ENCODE results near the gene ATP8B3.
A peak's percentile ranks its signal among the peaks of the same experiment; 100 is the strongest.

The ATP8B3 gene

GRCh38 chr19:1754636-1755466, 57.2 kb downstream of the ATP8B3 start:
- DNase-seq, result no peak

DNA sequence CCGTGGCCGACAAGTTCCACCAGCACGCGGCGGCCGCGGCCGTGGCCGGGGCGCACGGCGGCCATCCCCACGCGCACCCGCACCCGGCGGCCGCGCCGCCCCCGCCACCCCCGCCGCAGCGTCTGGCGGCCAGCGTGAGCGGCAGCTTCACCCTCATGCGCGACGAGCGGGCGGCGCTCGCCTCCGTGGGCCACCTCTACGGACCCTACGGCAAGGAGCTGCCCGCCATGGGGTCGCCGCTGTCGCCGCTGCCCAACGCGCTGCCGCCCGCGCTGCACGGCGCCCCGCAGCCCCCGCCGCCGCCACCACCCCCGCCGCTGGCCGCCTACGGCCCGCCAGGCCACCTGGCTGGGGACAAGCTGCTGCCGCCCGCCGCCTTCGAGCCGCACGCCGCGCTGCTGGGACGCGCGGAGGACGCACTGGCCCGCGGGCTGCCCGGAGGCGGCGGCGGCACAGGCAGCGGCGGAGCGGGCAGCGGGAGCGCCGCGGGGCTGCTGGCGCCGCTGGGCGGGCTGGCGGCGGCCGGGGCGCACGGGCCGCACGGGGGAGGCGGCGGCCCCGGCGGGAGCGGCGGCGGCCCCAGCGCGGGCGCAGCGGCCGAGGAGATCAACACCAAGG, 57.9 kb downstream of the ATP8B3 start:
- DNase-seq, result no peak

GRCh38 chr19:1752757-1753728, 59.0 kb downstream of the ATP8B3 start, which contains the start of gene ONECUT3:
Gene ONECUT3 (plus strand): TSS chr19:1753506. CDS start chr19:1753663, 157 bp downstream.
- no peak for DNase-seq

- peak; percentile 51 for DNase-seq
Observed at GRCh38 chr19:1752009-1752756, 59.9 kb downstream of the ATP8B3 start.

DNA sequence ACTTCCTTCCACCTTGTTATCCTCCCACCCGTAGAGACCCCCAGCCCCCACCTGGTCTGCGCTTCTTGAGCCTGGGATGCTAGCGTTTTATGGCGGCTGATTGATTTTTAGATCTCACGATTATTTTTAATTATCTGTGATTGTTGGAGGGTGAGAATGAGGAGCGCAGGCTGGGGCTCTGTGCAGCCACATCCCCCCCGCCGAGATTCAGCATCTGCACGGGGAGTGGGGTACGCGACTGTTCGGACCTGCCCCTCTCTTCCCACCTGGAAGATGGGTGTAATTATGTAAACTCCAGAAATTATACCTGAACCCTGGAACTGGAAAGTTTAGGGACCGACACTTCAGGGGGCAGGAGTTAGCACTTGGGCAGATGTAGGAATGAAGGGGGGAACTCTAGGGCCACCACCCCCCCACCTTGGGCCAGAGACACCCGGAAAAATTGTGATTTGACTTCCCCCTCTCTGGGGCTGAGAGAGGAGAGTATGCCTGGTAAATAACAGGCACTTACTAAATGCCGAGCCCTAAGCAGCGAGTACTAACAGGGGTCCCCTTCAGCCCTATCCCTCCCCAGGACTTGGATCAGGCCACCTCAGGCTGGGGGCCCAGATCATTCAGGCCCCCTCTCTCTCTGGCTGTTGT, 60.6 kb downstream of the ATP8B3 start:
- DNase-seq, result no peak

DNA sequence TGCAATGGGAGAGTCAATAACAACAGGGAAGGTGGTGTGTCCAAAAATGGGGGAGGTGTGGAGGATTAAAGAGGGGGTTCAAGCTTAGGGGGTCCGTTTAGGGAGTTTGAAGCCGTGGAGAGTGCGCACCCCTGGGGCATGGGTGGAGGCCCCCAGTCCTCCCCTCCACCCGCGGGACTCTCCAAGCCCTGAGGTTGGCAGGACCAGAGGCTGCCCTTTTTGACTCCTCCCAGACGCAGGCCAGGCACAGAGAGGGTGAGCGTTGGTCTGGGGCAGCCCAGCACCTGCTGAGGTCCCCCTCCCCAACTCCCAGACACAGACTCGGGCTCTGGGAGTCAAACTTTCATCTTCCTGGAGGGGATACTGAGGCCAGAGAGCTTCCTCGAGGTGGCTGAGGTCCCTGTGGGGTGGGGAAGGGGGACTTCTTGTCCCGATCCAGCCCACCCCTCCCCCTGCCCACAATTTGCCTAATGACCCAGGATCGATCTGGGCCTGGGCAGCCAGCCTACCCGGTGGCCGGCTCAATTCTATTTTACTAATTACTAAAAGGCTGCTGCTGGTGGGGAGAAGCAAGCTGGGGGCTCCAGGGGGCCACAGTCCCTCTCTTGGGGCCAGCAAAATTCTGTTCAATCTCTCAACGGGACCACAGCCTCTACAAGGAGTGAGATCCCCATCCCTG, 61.6 kb downstream of the ATP8B3 start:
- DNase-seq, result no peak

GRCh38 chr19:1749373-1750342, 62.4 kb downstream of the ATP8B3 start:
- DNase-seq, result no peak

- DNase-seq, result no peak
Observed at GRCh38 chr19:1748873-1749341, 63.2 kb downstream of the ATP8B3 start.

DNA sequence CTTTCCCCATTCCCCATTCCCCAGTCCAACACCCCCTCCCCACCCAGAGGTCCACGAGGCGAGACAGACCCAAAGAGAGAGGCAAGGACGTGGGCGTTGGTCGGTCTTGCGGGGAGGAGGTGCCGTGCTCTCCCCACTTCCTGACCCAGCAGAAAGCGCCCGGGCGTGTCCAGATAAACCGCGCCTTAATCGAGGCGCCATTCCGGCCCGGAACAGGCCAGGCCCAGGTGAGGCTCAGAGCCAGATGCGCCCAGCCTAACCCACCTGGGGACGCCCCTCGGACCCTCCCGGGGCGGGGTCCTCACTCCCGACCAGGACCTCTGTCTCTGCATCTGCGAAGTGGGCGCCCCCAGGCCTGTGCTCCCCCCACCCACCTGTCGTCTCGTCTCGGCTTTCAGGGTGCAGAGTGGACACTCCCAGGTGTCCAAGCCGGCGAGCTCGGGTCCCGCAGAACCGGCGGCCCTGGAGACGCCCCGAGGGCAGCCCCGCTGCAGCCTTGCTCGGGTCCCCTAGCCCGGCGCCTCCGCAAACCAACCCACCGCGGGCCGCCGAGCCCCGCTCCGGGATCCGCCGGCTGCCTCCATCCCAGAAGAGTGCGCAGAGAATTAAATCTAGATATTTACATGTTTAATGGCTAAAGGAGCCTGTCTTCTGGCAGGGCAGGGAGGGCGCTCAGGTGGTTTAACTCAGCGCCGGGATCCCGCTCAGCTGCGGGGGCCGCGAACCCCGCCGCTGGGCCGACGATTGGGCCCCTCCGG, 63.8 kb downstream of the ATP8B3 start:
- no peak for DNase-seq

- no peak for DNase-seq
Observed at GRCh38 chr19:1747285-1748114, 64.6 kb downstream of the ATP8B3 start.

GRCh38 chr19:1746401-1747284, 65.4 kb downstream of the ATP8B3 start:
- no peak for DNase-seq

DNA sequence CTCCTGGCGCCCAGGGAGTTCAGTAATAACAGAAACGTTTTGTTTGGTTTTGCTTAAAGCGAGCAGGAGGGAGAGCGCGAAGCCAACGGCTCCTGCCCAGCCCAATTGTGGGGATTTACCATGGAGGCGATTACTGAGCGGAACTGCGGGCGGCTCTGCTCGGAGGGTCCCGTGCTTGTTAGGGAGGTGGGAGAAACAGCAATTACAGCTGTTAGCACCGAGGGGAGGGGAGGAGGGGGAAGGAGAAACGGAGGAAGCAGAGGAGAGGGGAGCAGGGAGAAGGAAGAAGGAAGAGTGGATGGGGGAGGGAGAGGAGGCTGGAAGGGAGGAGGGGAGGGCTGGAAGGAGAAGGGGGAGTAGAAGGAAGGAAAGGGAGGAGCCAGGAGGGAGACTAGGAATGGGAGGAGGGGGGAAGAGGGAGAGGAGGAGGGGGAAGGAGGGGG, 66.5 kb downstream of the ATP8B3 start:
- no peak for DNase-seq

- no peak for DNase-seq
Observed at GRCh38 chr19:1744822-1745563, 67.1 kb downstream of the ATP8B3 start.

DNA sequence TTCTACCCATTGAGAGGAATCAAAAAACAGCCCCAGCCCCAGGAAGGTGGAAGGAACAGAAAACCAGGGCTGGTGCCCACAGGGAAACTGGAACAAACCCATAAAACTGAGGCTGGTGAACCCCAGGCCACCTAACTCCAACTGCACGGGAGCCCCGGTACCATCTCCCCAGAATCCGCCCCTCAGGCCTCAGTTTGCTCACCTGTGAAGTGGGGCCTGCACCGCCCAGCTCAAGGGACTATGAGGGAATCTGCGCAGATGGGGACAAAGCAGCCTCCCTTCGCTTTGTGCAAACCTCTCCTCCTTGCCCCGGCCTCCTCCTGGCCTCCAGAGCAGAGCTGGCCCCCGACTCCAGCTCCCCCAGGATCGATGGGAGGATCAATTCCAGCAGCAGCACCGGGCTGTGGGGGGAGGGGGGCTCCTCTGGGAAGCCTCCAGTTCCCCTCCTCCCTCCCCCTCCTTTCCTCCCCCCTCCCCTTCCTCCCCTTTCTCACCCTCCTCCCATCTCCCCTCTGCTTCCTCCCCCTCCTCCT, 67.9 kb downstream of the ATP8B3 start:
- DNase-seq, result no peak

DNA sequence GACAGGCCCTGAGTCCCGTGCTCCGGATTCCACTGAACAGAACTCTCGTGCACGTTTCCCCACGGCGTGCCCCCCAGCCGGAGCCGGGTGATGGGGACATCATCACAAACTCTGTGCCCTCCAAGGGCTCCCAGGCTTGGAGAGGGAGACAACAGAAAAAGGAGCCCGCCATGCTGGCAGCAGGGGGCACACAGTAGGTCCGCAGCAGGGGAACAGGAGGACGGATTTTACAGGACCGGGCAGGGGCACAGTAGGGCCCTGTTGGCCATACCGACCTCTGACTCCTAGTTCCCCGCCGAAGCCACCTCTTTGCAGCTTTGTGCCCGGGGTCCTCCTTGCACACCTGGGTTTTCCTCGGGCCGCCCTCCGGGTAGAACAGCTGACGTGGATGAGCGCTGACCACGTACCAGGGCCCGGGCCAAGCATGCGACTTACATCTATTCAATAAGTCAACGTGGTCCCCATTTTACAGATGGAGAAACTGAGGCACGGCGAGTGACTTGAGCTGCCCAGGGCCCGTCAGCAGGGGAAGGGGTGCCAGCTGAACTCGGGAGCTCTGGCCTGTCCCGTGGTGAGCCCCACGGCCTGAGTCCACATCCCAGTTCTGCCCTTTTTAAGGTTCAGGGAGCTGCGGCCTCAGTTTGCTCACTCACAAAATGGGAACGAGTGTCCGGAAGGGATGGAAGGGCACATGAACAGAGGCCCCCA, 68.9 kb downstream of the ATP8B3 start:
- DNase-seq, result no peak
